GM12878 (cell line): ENCODE data around the gene GNAT3. TPM values are rescaled to one million over a fixed set of nuclear protein-coding genes. Genes with fewer than 3 reads are reported as not detected.

Source experiments
- ATAC-seq: fragments of 200-7000 bp; cut with Tn5 transposase; 3 replicates; pipeline ENCODE4 v1.9.1; 2020; ENCODE audit warnings: mild to moderate bottlenecking, moderate library complexity
- BruUV-seq: library from RNA; stranded (reverse); fragments of 400-500 nt; replicated peaks from 2 replicates; lab custom pipeline; 2021; lab: Mats Ljungman, UMichigan
- CTCF ChIA-PET: fragments of 300-600 bp; sonication (Branson Sonifier 250); formaldehyde crosslinking; extraction: SDS; loops from one replicate; lab custom pipeline; 2021; ENCODE audit warnings: inconsistent platforms; lab: Yijun Ruan, JAX
- POLR2A ChIA-PET: fragments of 350-600 bp; formaldehyde crosslinking; extraction: SDS; loops from one replicate; lab custom pipeline; 2021; ENCODE audit warnings: inconsistent platforms; lab: Charles Lee
- RAD21 ChIA-PET: fragments of 300-600 bp; sonication (Branson Sonifier 250); formaldehyde crosslinking; loops from one replicate; lab custom pipeline; 2023; ENCODE audit warnings: antibody characterized with exemption; ENCODE audit not compliant: unreplicated experiment; lab: Charles Lee
- SMC1A ChIA-PET: fragments of 300-600 bp; sonication (Branson Sonifier 250); formaldehyde crosslinking; loops from one replicate; lab custom pipeline; 2023; ENCODE audit not compliant: unreplicated experiment, uncharacterized antibody; lab: Charles Lee
- DNase-seq: peaks from one replicate; pipeline ENCODE4 v3.0.0-alpha.2; 2011; ENCODE audit warnings: low read depth, low spot score
- FAIRE-seq: peaks from 3 replicates; lab custom pipeline; 2011; peaks lifted over from hg19 to GRCh38; lab: Jason Lieb, UNC
- H2AFZ ChIP-seq: 2 replicates; pipeline ENCODE4 v1.6.0; 2011; ENCODE audit warnings: low read depth, low read length, control low read depth; ENCODE audit not compliant: control insufficient read depth
- H3K27ac ChIP-seq: 2 replicates; pipeline ENCODE4 v1.5.1; 2011; ENCODE audit warnings: control low read depth; ENCODE audit not compliant: control insufficient read depth, insufficient read depth
- H3K27me3 ChIP-seq, 2 experiments: replicated peaks in 1 of 2; 2 replicates each; pipeline versions ENCODE4 v1.6.0 to v1.6.1; 2011; ENCODE audit warnings: low read length in 1 of 2; ENCODE audit not compliant: control insufficient read depth in 2 of 2, insufficient read depth in 2 of 2
- H3K36me3 ChIP-seq, 2 experiments: 2 replicates each; pipeline ENCODE4 v1.5.1; 2011; ENCODE audit warnings: low read length in 1 of 2; ENCODE audit not compliant: control insufficient read depth in 2 of 2, insufficient read depth in 2 of 2
- H3K4me1 ChIP-seq: 2 replicates; pipeline ENCODE4 v1.6.1; 2011; ENCODE audit warnings: mild to moderate bottlenecking, low read length, moderate library complexity, mixed read lengths; ENCODE audit not compliant: control insufficient read depth, insufficient read depth
- H3K4me2 ChIP-seq: 2 replicates; pipeline ENCODE4 v1.6.0; 2011; ENCODE audit warnings: control low read depth; ENCODE audit not compliant: control insufficient read depth, insufficient read depth
- H3K4me3 ChIP-seq: fragments of 200-600 bp; sonication (generic); 2 replicates; pipeline ENCODE4 v1.5.1; 2016
- H3K79me2 ChIP-seq: 2 replicates; pipeline ENCODE4 v1.6.0; 2011; ENCODE audit warnings: low read length; ENCODE audit not compliant: control insufficient read depth, insufficient read depth
- H3K9ac ChIP-seq: 2 replicates; pipeline ENCODE4 v1.8.0; 2011; ENCODE audit warnings: low read length, control low read depth, mixed read lengths; ENCODE audit not compliant: control insufficient read depth, insufficient read depth
- H3K9me3 ChIP-seq: replicated peaks from 3 replicates; pipeline ENCODE4 v1.5.1; 2011; ENCODE audit warnings: mild to moderate bottlenecking, low read length; ENCODE audit not compliant: control insufficient read depth, insufficient read depth
- H4K20me1 ChIP-seq: 2 replicates; pipeline ENCODE4 v1.6.0; 2011; ENCODE audit not compliant: control insufficient read depth, insufficient read depth
- CBX3 ChIP-seq: fragments of 200-600 bp; sonication (generic); IDR thresholded peaks from 2 replicates; pipeline ENCODE4 v1.6.1; 2016; ENCODE audit warnings: low read depth, borderline replicate concordance
- NKRF ChIP-seq: fragments of 450-650 bp; conservative IDR thresholded peaks from 2 replicates; pipeline ENCODE4 v1.6.1; 2017; ENCODE audit warnings: mild to moderate bottlenecking, moderate library complexity
- NRF1 ChIP-seq: conservative IDR thresholded peaks from 2 replicates; pipeline ENCODE4 v1.6.1; 2011; ENCODE audit warnings: mild to moderate bottlenecking, low read depth, low read length, improper control_type of control experiment
- PBX3 ChIP-seq: IDR thresholded peaks from 2 replicates; pipeline ENCODE4 v1.6.1; 2011; ENCODE audit warnings: mild to moderate bottlenecking, low read depth, low read length, moderate library complexity; ENCODE audit not compliant: insufficient replicate concordance
- ZBTB40 ChIP-seq: fragments of 450-650 bp; IDR thresholded peaks from 2 replicates; pipeline ENCODE4 v1.6.1; 2016; ENCODE audit warnings: mild to moderate bottlenecking, moderate library complexity, borderline replicate concordance
- WGBS: methylation state at CpG from one replicate; pipeline ENCODE4 v1.1.6; 2016; ENCODE audit warnings: low lambda C conversion rate; ENCODE audit not compliant: insufficient replicate concordance, insufficient coverage; ENCODE audit errors: missing lambda C conversion rate; 5-methylcytosine and 5-hydroxymethylcytosine counted together
- in situ Hi-C: fragments of 300-500 bp; cut with MboI; formaldehyde crosslinking; loops from 9 replicates; pipeline ENCODE4 v1.14.3; 2018; ENCODE audit warnings: mixed read lengths
- intact Hi-C: fragments of 100-400 bp; cut with micrococcal nuclease; formaldehyde crosslinking; loops from one replicate; pipeline ENCODE4 v1.14.2; 2022; ENCODE audit not compliant: unreplicated experiment
- polyA plus RNA-seq, 11 experiments: library from polyadenylated mRNA; depleted of rRNA in 4 of 11; unstranded in 6 of 11; stranded (reverse) in 5 of 11; fragments of >200 nt; fragmentation: Nextera tagmentation in 4 of 11; fragmentation: Illumina TruSeq in 1 of 11; extraction: Ambion mirVana in 4 of 11; extraction: Trizol in 1 of 11; gene quantifications; 1 replicate in 1 of 11; 2 replicates in 10 of 11; pipeline versions ENCODE4 v1.2.1 to v1.2.3, GENCODE V29; 2011 to 2016; ENCODE audit warnings: inconsistent platforms in 2 of 11, missing spikeins in 2 of 11, low read depth in 1 of 11
- total RNA-seq, 4 experiments: library from RNA; depleted of rRNA in 3 of 4; stranded (reverse); fragments of >200 nt in 3 of 4; fragmentation: Illumina TruSeq in 1 of 4; extraction: Trizol in 1 of 4; gene quantifications; 2 replicates each; pipeline versions ENCODE4 v1.2.1 to v1.2.3, GENCODE V29; 2013 to 2021
- TF ChIP-seq, protein P1 (sequence below): fragments of 150-350 bp; IDR thresholded peaks from 2 replicates; pipeline ENCODE4 v1.6.1; 2016; ENCODE audit warnings: low read depth, low read length
- TF ChIP-seq, protein P2 (sequence below): fragments of 450-650 bp; IDR thresholded peaks from 2 replicates; pipeline ENCODE4 v1.6.1; 2017; ENCODE audit warnings: mild to moderate bottlenecking, low read depth, inconsistent platforms; ENCODE audit not compliant: poor library complexity, severe bottlenecking

Gene GNAT3
- total and polyA plus RNA-seq, 10 of the 15 experiments (the other 5 are each of a cell fraction or from before 2014, with no cell fraction given) = 1.7 to 8.3 (median 5.8) TPM; not detected in 1

DNA sequence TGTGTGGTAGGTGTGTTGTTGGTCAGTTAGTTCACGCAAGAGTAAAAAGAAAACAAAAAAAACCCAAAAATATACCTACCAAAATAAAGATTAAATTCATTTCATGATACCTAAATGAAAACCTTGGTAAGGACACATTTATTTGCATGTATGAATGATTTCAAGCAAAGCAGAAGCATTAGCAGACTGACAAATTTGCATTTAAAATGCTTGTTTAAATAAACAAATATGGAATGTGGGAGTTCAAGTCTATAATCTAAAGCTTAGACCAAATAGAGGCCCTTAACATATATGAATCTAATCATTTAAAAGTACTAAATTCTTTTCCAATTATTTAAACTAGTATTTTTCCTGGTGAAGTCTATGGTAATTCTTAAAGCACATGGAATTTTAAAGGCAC is 35.8 kb downstream of the GNAT3 start:
- Histone ChIP-seq H3K9ac (no peak overlapping the region), H2AFZ (no peak overlapping the region), H3K27me3 (no peaks in the 10 kb centered on the region), H3K4me3 (no peak overlapping the region), H3K4me1 (no peaks in the 10 kb centered on the region), H3K36me3 (no peaks in the 10 kb centered on the region), H3K9me3 (no peaks in the 10 kb centered on the region), H4K20me1 (no peaks in the 10 kb centered on the region), H3K79me2 (no peaks in the 10 kb centered on the region), H3K27ac (no peak overlapping the region), H3K4me2 (no peak overlapping the region)
- BruUV-seq = no TSS peak
- ChIA-PET RAD21 (no interaction called here), POLR2A (no interaction called here), SMC1A (interaction anchor here (1.2 to 1.8 kb wide), 2 partner anchors 14 to 18 kb away, joined by 3 read pairs; no protein-coding TSS in a partner anchor), CTCF (no interaction called here)
- in situ Hi-C loops (no loop called here), intact Hi-C loops (no loop called here)
- ATAC-seq (no peak), DNase-seq (no peak), FAIRE-seq (no peak)
- WGBS = 0% methylated on average over 1 of the region's 1 CpG
- TF ChIP-seq, protein P1, sequence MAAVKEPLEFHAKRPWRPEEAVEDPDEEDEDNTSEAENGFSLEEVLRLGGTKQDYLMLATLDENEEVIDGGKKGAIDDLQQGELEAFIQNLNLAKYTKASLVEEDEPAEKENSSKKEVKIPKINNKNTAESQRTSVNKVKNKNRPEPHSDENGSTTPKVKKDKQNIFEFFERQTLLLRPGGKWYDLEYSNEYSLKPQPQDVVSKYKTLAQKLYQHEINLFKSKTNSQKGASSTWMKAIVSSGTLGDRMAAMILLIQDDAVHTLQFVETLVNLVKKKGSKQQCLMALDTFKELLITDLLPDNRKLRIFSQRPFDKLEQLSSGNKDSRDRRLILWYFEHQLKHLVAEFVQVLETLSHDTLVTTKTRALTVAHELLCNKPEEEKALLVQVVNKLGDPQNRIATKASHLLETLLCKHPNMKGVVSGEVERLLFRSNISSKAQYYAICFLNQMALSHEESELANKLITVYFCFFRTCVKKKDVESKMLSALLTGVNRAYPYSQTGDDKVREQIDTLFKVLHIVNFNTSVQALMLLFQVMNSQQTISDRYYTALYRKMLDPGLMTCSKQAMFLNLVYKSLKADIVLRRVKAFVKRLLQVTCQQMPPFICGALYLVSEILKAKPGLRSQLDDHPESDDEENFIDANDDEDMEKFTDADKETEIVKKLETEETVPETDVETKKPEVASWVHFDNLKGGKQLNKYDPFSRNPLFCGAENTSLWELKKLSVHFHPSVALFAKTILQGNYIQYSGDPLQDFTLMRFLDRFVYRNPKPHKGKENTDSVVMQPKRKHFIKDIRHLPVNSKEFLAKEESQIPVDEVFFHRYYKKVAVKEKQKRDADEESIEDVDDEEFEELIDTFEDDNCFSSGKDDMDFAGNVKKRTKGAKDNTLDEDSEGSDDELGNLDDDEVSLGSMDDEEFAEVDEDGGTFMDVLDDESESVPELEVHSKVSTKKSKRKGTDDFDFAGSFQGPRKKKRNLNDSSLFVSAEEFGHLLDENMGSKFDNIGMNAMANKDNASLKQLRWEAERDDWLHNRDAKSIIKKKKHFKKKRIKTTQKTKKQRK = no peak
- TF ChIP-seq ZBTB40 (no peak), PBX3 (no peak), NRF1 (no peak), NKRF (no peak), CBX3 (no peak)
- TF ChIP-seq, protein P2, sequence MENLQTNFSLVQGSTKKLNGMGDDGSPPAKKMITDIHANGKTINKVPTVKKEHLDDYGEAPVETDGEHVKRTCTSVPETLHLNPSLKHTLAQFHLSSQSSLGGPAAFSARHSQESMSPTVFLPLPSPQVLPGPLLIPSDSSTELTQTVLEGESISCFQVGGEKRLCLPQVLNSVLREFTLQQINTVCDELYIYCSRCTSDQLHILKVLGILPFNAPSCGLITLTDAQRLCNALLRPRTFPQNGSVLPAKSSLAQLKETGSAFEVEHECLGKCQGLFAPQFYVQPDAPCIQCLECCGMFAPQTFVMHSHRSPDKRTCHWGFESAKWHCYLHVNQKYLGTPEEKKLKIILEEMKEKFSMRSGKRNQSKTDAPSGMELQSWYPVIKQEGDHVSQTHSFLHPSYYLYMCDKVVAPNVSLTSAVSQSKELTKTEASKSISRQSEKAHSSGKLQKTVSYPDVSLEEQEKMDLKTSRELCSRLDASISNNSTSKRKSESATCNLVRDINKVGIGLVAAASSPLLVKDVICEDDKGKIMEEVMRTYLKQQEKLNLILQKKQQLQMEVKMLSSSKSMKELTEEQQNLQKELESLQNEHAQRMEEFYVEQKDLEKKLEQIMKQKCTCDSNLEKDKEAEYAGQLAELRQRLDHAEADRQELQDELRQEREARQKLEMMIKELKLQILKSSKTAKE = no peak
